Glutamatergic neuron (in vitro differentiated cells): ENCODE measurements around the gene ATP6V0C. TPM values are rescaled to one million over a fixed set of nuclear protein-coding genes. Genes with fewer than 3 reads are reported as not detected.
A peak's percentile ranks its signal among the peaks of the same experiment; 100 is the strongest.

ENCODE experiments used
- DNase-seq: peaks from one replicate; pipeline ENCODE4 v3.0.0; 2022
- H3K27ac Mint-ChIP-seq: one replicate; pipeline ENCODE4 v1.8.0; 2020; ENCODE audit warnings: mild to moderate bottlenecking, mixed read lengths, inconsistent platforms; ENCODE audit not compliant: unreplicated experiment
- H3K27me3 Mint-ChIP-seq: one replicate; pipeline ENCODE4 v1.8.0; 2020; ENCODE audit warnings: mild to moderate bottlenecking, moderate library complexity, mixed read lengths, inconsistent platforms; ENCODE audit not compliant: unreplicated experiment
- H3K36me3 Mint-ChIP-seq: one replicate; pipeline ENCODE4 v1.8.0; 2020; ENCODE audit warnings: mild to moderate bottlenecking, mixed read lengths, inconsistent platforms; ENCODE audit not compliant: unreplicated experiment
- H3K4me1 Mint-ChIP-seq: one replicate; pipeline ENCODE4 v1.8.0; 2020; ENCODE audit warnings: mild to moderate bottlenecking, low read depth, mixed read lengths, inconsistent platforms; ENCODE audit not compliant: unreplicated experiment
- H3K4me3 Mint-ChIP-seq: one replicate; pipeline ENCODE4 v1.8.0; 2020; ENCODE audit warnings: mild to moderate bottlenecking, mixed read lengths, inconsistent platforms; ENCODE audit not compliant: unreplicated experiment
- H3K9me3 Mint-ChIP-seq: one replicate; pipeline ENCODE4 v1.8.0; 2020; ENCODE audit warnings: mild to moderate bottlenecking, moderate library complexity, mixed read lengths, inconsistent platforms; ENCODE audit not compliant: unreplicated experiment
- CTCF ChIP-seq: fragments of 200-600 bp; sonication (generic); IDR thresholded peaks from one replicate; pipeline ENCODE4 v1.5.0; 2021; ENCODE audit not compliant: partially characterized antibody, unreplicated experiment
- total RNA-seq: library from RNA; stranded (reverse); fragmentation: NEBNext Ultra II Directional; extraction: Animal tissue kit (Norgen Biotek cat#: 25700); gene quantifications from one replicate; pipeline ENCODE4 v1.2.1, GENCODE V29; 2021; ENCODE audit not compliant: unreplicated experiment

The ATP6V0C gene
- total RNA-seq, 1 donor from 2014 or later, result 274 TPM

DNA sequence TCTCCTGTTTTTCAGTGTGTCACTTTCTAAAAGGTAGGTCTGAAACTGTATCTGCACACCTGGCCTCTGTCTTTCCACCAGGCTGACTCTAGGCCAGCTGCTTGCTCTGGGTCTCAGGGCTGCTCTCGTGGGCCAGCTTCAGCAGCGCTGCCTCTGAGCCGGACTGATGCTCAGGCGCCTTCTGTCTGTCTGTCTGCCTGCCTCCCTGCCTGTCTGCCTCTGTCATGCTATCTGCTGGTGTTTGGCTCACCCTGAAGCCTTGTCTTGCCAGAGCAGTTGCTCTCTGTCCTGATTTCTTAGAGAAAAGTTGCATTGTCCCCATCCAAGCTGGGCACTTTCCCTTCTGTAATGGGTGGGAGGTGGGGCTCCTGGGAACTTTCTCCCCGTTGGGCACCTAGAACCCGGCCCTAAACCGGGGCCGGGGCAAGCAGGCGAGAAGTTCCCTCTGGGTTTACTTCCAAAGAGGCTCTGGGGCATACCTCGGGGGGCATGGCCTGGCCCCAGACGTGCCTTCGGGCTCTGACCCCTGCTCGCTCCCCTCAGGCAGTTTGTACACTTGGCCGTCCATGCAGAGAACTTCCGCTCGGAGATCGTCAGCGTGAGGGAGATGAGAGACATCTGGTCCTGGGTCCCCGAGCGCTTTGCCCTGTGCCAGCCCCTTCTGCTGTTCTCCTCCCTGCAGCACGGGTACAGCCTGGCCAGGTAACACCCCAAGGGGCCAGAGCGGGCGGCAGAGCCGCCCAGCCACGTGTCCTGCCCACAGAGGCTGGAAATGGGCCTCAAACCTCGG lies 15.9 kb upstream of the ATP6V0C start:
- Mint-ChIP-seq H3K4me1 (peaks cover 8% of the 10 kb centered on the region), H3K27ac (peak overlapping the region; percentile 36), H3K4me3 (peak overlapping the region; percentile 53), H3K27me3 (peaks cover 6% of the 10 kb centered on the region), H3K9me3 (peaks cover 3% of the 10 kb centered on the region), H3K36me3 (no peaks in the 10 kb centered on the region)
- no peak for DNase-seq
- no peak for TF ChIP-seq CTCF

DNA sequence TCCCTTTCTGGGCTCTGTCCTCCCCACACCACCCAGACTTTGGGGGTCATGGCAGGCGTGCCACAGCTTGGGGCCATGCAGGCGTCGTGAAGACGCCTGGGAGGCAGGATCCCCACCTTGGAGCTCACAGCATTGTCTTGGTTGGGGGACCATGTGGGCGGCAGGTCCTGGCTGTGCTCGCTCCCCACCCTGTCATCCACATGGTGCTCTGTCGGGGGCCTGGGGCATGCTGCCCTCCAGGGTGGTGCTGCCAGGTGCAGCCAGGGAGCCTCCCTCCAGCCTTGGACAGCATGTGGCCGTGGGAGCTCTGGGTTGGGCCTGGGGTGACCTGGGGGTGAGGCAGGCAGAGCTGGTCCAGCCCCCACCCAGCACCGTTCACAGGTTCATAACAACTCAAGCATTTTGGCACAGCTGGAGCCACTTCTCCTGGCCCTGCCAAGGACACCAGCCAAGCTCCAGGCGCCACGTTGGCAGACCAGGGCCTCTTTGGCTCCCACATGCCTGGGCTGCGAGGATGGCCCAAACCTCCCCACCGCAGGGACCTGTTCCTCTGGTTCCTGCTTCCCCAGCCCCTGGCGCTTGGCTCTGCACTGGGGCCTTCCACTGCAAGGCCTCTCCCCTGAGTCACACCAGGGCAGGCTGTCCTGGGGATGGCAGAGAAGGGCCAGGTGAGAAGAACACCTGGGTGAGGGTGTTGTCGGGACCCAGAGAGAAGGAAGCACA lies 15.1 kb upstream of the ATP6V0C start:
- no peak overlapping the region for H3K27ac Mint-ChIP-seq
- TF ChIP-seq CTCF, result no peak
- peaks cover 6% of the 10 kb centered on the region for H3K27me3 Mint-ChIP-seq
- H3K4me3 Mint-ChIP-seq, result no peak overlapping the region
- H3K36me3 Mint-ChIP-seq, result no peaks in the 10 kb centered on the region
- H3K4me1 Mint-ChIP-seq, result peaks cover 10% of the 10 kb centered on the region
- peaks cover 3% of the 10 kb centered on the region for H3K9me3 Mint-ChIP-seq
- DNase-seq, result no peak

DNA sequence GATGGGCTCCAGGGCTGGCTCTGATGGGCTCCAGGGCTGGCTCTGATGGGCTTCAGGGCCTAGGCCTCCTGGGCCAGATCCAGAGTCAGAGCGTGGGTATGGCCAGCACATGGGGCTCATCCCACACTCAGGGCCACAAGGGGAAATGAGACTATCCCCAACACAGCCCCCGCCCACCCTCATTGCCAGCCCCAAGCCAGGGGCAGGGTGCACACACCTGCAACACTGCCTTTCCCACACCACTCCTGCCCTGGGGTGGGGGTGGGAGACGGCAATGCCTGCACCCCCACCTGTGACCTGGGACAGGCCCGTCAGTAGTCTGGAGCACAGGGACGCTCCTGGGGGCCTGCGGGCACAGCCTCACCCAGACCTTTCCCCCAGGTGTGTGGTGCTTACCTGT lies 14.3 kb upstream of the ATP6V0C start:
- Mint-ChIP-seq H3K9me3 (peaks cover 3% of the 10 kb centered on the region), H3K4me3 (no peak overlapping the region), H3K36me3 (no peaks in the 10 kb centered on the region), H3K27ac (no peak overlapping the region), H3K27me3 (peaks cover 6% of the 10 kb centered on the region), H3K4me1 (peaks cover 10% of the 10 kb centered on the region)
- DNase-seq, result no peak
- TF ChIP-seq CTCF, result no peak

DNA sequence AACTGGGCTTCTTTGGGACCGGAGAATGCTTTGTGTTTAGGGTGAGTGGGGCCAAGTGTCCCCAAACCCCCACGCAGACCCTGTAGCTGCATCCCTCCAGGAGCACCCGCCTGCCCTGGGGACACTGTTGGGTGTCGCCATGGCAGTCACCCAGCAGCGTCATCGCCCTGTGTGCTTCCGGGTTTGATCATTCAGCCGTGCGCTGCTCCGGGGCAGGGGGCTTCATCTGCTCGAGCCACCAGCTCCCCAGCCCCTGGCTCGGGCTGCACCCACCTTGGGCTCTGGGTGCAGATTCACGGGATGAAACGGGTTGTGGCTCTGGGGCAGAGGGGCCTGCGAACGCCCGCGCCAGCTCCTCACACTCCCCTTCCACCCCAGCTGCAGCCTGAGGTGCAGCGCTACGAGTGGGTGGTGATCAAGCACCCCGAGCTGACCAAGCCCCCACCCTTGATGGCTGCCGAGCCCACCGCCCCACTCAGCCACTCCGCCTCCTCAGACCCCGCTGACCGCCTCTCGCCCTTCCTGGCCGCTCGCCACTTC lies 13.8 kb upstream of the ATP6V0C start:
- Mint-ChIP-seq H3K9me3 (peaks cover 3% of the 10 kb centered on the region), H3K4me3 (no peak overlapping the region), H3K36me3 (no peaks in the 10 kb centered on the region), H3K27me3 (peaks cover 6% of the 10 kb centered on the region), H3K4me1 (peaks cover 10% of the 10 kb centered on the region), H3K27ac (no peak overlapping the region)
- DNase-seq, result no peak
- TF ChIP-seq CTCF, result no peak

DNA sequence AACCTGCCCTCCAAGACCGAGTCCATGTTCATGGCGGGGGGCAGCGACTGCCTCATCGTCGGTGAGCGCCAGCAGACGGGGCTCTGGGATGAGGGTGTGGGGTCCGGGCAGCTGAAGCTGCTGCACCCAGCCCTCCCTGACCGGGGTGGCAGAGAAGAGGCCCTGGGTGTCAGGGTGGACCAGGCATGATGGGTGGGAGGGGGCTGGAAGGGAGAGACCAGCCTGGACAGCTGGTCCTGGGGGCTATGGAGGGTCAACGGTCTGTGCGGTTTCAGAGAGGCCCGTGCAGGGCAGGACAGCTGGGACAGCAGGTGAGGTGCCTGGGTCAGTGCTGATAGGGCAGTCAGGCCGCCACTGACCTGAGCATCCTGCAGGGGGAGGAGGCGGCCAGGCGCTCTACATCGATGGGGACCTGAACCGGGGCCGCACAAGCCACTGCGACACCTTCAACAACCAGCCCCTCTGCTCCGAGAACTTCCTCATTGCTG lies 13.3 kb upstream of the ATP6V0C start:
- no peak for TF ChIP-seq CTCF
- peaks cover 6% of the 10 kb centered on the region for H3K27me3 Mint-ChIP-seq
- peaks cover 10% of the 10 kb centered on the region for H3K4me1 Mint-ChIP-seq
- H3K4me3 Mint-ChIP-seq, result no peak overlapping the region
- peaks cover 3% of the 10 kb centered on the region for H3K9me3 Mint-ChIP-seq
- no peaks in the 10 kb centered on the region for H3K36me3 Mint-ChIP-seq
- no peak overlapping the region for H3K27ac Mint-ChIP-seq
- DNase-seq, result no peak
